Left renal cortex interstitium (tissue), 4 donors: Measurements from ENCODE around the gene TEDC1. TPM values are rescaled to one million over a fixed set of nuclear protein-coding genes. Genes with fewer than 3 reads are reported as not detected.

Experiments used
- DNase-seq, 4 donors: peaks; one replicate each; pipeline ENCODE4 v3.0.0-alpha.2; 2013; ENCODE audit warnings: low read depth in 4 of 4, low spot score in 2 of 4, missing footprints in 1 of 4
- polyA plus RNA-seq, 4 donors: library from polyadenylated mRNA; unstranded; fragments of 120-200 nt; gene quantifications; one replicate each; pipeline ENCODE4 v1.2.1, GENCODE V29; 2013; ENCODE audit not compliant: insufficient read length in 4 of 4

Gene TEDC1
- polyA plus RNA-seq, 4 donors, result 5.3 to 12.1 (median 10.3) TPM

DNA sequence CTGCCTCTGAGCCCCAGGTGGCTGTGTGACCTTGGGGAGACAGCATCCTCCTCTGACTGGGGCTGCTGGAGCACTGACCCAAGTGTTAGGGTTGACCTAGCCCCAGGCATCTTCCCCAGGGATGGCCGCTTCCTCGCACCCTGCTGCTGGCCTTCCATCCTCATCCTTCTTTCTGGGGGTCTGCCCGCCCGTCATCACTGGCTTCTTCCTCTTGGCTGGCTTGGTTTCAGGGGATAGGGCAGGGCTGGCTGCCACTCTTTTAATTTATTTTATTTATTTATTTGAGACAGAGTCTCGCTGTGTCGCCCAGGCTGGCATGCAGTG is 3.5 kb downstream of the TEDC1 start:
- no peak for DNase-seq

DNA sequence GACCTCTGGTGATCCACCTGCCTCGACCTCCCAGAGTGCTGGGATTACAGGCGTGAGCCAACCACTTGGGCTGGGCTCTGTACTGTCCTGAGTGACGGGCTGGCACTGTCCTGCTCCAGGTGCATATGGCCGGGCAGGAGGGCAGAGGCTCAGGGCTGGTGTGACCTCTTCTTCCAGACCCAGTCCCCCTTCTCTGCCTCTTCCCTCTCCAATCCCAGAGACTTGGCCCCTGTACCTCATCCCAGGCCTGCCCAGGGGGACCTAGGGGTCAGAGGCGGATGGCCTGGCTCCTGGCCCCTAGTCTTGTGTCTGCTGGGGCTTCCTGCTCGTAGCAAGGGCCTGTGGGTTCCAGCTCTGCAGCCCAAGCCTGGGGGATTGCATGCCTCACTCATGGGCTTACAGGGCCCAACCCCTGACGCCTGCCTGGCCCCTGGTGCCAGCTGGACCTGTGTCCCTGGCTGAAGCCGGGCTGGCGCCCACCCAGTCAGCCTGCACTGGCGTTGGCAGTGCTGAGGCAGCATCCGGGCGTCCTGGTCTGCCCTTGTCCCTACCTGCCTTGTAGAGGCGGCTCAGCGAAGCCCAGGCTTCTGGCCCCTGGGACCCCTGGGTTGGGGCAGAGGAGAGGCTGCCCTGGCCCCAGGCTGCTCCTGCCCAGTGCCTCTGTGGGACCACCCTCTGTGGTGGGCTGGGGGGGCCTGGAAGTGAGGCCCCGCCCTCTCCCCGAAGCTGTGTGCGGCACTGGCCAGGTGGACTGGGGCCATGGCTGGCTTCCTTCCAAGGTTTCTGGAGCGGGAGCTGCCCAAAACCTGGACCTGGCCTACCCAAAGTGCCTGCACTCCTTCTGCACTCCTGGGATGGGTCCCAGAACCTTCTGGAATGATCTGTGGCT is 4.3 kb downstream of the TEDC1 start:
- DNase-seq, result no peak

DNA sequence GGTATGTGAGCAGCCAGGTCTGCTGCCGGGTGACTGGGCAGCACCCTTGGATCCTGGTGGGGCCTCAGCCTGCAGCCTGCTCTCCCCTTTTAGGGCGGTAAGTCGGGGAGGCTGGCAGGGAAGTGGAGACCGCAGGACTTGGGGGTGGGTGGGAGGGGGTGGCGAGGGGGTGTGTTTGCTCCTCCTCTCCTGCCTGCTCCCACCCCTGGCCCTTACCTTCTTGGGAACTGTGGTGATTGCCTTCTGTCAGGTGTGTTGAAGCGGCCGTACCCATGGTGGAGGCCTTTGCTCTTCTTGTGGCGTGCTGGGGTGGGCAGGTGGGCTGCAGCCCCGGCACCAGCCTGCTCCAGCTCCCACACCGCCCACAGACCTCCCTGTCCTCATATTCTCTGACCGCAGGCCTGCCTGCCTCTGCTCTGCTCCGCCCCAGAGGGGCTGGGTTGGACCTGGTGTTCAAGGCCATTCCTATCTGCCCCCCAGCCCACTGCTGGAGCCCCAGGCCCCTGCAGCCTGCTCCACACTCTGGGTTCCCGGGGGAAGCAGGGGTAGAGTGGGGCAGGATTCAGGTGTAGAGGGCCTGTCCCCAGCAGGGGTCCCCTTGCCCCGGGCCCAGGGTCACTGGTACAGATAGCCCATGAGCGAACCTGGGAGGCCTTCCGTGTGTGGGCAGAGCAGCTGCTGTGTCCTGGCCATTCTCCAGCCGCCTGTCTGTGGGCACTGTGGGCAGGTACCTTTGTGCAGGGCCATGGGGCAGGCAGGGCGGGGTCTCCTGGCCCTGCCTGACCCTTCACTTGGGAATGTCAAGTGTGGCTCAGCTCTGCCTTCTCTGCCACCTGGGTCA is 5.2 kb downstream of the TEDC1 start:
- DNase-seq, result no peak

DNA sequence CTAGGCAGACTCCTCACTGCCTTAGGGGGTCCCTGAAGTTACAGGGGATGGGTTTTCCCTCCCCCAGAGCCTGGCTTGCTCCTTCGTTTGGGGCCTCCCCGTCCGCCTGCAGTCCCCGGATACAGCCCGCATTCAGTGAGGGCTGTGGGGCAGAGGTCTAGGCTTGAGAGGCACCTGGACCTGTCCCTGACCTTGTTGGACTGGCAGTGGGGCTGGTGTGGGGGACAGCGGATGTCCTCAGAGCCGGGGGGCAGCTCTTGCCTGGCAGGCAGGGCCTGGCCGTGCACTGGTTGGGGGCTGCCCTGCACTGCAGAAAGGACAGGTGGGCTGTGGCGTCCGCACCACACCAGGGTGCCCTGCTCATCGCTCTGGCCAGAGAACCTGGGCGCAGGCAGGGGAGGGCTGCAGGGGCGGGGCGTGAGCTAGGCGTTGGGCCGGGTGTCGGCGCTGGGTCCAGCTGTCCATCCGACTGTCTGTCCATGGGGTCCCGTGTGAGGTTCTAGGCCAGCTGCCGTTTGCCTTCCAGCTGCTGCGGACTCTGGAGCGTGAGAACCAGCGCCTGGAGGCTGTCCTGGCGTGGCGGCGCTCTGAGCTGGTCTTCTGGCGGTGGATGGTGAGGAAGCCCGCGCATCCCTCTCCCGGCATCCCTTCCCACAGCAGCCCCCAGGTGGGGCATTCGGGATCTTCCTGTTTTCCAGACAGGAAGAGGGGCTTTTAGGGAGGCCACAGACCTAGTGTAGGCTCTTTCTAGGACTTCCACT is 6.0 kb downstream of the TEDC1 start:
- DNase-seq, result no peak

DNA sequence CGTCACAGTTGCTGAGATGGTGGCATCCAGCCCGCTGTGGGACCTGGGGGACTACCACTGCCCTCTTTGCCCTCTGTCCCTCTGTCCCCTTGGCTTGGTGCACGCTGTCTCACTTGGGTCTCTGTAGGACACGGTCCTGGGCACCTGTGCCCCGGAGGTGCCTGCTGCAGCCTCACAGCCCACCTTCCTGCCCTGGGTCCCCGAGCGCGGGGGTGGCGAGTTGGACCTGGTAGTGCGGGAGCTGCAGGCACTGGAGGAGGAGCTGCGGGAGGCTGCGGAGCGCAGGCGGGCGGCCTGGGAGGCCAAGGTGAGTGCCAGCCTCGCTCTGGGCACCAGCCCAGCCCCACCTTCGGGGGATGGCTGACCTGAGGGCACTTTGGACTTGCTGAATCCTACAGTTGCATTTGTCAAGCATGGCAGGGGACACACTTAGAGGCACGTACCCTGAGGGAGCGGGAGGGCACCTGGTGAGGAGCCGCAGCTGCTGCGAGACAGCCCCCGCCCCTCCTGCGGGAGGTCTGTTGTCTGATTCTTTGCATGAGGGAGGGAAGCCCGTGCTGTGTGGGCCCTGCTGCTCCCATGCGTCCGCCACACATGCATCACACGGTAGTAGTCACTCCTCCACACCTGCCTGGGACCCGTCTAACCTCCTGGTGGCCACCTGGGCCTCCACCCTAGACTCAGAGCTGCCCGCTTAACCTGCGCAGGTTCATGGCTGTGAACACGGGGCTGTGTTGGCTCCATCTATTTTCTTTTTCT is 6.8 kb downstream of the TEDC1 start:
- no peak for DNase-seq

DNA sequence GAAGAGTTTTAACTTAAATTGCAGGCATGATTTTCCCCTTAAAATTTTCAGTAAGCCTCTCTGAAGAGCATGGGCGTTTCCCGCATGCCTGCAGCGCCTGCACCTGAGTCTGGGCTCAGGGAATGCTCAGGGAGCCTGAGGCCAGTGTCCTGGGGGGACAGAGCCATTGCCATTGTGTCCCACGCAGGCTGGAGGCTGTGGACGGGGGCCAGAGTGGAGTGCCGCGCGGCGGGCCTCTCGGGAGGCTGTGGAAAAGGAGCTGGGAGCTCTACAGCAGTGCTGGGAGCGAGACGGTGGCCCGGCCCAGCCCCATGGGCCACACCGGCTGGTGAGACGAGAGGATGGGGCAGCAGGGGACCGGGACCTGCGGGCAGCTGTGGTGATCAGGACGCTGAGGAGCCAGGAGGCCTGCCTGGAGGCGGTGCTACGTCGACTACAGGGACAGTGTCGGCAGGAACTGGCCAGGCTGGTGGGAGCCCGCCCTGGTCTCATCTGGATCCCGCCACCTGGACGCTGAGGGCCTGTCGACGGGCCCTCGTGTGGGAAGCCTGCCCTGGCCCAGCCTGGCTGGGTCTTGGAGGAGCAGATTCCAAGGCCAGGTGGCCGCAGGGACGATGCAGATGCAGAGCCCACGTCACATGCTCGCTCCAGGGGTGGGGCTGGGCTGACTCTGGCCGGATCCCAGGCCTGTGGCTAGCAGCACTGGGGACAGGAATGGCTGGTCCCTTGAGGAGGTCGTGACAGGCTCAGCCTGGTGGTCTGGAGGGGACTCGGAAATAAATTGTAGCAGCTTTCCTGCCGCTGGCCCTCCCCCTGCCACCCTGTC is 7.6 kb downstream of the TEDC1 start:
- no peak for DNase-seq

DNA sequence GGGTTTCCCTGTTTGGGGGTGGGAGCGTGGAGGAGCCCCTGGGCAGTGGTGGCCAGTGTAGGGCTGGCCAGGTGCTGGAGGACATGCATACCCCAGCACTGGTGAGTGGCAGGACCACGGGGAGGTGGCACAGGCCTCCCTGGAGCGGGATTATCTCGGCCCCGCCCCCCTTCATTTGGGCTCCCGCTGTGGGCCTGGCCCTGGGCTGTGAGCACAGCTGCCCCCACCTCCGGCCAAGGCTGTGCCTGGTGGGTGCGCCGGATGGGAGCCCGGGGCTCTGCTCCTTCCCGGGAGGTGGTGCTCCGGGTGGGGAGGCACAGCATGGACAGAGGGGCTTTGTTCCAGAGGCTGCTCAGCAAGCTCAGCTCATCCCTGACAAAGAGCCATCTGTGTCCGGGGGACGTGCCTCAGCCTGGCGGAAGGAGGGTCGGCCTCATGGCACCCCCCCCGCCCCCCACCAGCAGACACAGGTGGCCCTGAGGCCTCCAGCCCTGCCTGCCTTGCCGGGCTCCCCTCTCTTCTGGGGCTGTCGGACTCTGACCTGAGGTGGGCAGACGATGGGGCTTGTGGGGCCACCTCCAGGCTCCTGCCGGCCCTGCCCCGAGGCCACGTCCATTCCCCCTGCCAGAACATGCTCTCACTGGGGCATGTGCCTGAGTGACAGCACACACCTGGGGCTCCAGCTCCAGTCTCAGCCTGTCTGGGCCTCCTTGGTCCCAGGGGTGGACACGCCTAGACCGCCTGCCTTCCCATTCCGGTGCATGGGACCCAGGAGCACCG is 8.4 kb downstream of the TEDC1 start:
- DNase-seq, result no peak

DNA sequence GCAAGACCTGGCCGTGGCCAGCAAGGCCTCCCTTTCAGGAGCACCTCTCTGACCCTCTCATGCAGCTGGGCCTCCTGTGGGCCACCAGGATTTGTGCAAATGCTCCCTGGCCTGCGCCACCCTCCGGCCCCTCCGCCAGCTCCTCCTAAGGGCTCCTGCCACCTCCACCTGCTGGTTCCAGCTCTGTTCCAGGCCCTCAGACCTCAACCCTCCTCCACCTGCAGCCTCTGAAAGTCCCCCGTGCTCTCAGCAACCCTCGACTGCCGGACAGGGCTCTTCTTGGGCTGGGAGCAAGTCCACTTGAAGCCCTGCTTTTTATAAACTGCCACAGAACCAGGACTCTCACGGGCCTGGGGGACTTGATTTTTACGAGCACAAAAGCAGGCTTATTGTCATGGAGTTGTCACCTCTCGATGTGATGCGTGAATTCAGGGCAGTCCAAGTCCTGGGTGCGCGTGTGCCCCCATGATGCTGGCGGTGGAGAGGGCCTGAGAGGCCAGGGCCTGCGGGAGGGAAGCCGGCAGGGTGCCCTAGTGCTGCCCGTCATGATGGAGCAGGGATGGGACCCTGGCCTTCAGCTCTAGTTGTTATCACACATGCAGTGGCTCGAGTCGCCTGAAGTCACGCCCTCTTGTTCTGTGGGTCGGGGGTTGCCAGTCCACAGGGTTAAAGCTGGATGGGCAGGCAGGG is 9.1 kb downstream of the TEDC1 start:
- no peak for DNase-seq

DNA sequence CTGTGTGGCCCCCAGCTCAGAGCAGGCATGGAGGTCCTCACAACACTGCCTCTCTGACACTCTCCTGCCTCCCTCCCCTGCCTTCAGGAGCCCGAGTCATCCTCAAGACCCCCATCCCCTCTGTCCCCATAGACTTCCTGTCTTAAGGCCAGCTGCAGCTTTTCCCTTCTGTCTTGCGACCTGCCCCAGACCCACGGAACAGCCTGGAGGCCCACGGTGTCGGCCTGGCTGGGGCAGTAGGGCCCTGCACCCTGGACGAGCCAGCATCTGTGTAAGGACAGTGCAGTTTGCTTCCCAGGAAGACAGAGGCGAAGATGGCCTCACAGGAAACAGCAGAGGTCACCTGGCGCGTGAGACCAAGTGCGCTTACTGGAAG is 9.7 kb downstream of the TEDC1 start:
- DNase-seq, result no peak

DNA sequence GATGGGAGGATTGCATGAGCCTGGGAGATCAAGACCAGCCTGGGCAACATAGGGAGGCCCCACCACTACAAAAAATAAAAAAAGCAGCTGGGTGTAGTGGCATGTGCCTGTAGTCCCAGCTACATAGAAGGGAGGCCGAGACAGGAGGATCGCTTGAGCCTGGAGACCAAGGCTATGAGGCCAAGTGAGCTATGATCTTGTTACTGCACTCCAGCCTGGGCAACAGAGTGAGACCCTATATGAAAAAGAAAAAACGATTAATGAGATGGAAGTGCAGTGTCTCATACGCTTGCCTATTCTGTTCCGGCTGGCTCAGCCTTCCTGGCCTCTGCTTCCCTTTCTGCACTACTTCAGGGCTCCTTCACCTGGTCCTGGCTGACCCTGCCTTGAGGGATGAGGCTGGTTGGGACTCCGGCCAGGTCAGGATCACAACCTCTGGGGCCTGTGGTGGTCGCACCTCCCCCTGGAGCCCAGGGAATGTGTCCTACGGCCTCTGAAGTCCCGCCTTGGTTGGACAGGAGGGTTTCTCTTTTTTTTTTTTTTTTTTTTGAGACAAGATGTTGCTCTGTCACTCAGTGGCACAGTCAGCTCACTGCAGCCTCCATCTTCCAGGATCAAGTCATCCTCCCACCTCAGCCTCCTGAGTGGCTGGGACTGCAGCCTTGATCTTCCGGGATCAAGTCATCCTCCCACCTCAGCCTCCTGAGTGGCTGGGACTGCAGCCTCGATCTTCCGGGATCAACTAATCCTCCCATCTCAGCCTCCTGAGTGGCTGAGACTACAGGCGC is 10.7 kb downstream of the TEDC1 start:
- no peak for DNase-seq

DNA sequence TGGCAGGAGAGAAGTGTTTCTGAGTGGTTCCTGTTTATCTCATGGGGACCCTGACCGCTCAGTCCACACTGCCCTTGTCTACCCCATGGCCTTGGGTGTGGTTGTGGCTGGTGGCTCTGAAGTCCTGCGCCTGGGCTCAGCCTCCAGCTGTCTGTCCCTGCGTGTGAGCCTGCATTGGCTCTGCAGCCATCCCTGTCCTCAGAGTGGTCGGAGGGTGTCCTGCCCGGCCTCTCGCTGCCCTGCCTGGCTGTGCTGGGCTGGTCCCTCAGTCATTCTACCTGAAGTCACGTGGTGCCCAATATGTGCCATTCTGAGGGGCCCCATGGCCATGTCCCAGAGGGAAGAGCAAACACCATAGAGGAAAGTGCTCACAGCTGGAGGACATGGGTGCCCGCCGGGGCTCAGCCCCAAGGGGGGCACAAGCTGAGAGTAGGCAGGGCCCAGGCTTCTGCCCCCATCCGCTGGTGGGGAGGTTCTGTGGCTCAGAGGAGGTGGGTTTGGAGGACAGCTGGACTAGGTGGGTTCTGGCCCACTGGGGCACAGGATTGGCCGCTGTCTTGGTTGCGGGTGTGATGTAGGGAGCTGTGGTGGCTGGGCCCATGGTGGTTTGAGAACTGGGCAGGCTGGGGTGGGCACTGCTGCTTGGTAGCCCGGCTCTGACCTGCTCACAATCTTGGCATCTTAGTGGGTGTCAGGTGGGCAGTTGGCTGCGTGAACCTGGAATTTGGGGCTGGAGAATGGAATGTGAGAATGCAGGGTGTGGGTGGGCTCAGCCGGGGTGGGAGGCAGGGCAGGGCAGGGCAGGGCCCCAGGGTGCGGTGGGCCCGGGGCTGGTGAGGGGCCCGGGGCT is 11.6 kb downstream of the TEDC1 start:
- no peak for DNase-seq

DNA sequence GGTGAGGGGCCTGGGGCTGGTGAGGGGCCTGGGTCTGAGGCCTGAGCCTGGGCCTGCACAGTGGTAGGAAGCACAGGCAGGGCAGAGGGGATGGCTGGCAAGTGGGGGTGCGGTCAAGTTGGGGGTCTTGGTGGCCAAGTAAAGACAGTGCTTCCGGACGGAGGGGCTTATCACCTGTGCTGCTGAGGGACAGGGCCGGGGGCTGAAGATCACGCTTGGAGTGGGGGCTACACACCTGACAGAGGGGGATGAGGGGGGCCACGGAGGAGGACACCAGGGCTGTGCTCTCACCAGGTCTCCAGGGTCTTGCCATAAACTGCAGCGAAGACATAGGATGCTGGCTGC is 12.2 kb downstream of the TEDC1 start:
- no peak for DNase-seq

DNA sequence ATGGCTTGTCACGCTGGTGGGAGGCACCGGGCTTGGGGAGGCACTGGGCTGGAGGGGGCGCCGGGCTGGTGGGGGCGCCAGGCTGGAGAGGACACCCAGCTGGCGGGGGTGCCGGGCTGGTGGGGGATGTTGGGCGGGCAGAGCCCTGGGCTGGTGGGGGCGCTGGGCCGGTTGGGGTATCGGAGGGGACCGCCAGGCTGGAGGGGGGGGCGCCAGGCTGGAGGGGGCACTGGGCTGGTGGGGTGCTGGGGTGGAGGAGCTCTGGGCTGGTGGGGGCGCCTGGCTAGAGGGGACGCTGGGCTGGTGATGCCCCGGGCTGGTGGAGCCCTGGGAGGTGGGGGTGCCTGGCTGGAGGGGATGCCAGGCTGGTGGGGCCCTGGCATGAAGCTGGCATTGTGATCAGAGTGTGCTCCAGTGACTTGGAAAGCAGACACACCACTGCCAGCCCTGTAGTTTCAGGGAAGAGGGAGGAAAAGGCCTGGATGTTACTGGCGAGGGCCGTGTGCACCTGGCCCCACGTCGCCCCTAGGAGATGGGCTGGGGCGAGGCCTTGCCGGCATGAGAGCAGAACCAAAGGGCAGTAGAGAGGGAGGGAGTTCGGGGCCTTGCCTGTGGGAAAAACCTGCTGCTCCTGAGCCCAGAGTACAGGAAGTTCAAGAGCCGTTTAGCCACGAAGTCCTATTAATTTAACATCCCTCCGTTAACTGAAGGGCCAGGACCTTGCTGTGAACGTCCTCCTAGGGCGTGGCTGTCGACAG is 13.1 kb downstream of the TEDC1 start:
- DNase-seq, result no peak

DNA sequence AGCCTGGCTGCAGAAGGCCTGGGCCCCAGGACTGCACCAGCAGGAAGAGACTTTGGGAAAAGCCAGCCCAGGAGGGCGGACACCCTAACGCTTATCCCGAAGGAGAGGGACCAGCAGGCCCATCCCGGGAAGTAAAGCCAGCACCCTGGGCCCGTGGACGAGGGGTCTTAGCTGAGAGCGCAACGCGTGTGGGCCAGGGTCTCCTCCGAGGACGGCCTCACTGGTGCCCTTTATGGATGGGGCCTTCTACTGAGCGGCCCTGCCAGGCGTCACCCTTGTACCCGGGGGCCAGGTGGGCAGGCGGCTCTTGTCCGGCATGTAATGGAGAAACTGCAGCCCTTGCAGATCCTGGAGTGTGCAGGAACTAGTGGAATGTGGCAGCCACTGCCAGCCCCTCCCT is 14.1 kb downstream of the TEDC1 start:
- no peak for DNase-seq

DNA sequence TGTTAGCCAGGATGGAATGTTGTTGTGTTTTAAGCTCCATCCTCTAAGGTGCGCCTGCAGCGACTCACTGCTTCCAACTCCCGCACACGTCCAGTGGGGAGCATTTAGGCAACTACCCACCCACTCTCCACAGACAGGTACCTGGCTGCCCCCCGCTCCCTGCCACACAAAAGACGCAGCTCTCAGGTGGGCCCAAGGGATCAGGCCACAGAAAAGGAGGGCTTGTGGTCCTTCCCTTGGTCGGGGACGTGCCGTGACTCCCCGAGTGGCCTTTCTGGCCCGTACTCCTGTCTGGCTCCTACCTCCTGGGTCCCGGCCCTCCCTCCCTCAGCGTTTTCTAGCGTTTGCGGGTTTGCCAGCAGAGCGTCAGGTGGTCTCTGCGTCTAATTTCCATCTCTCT is 16.2 kb downstream of the TEDC1 start:
- DNase-seq, result no peak

DNA sequence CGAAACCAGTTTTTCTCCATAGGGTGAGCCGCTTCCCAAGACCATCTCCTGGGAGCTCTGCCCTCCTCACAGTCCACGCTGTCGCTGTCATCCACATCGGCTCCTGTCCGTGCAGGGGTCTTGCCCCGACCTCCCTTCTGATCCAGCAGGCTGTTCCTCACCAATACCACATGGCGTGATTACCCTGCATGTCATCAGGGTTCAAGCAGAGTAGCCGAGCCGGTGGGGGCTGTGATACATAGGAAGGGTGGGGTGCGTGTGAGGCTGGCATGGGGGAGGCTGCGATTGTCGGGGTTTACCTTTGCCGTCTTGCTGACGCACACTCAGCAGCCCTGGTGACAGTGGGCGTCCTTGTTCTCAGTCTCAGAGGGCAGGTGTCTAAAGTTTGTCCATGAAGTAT is 17.0 kb downstream of the TEDC1 start:
- DNase-seq, result no peak
